MM.1S (cell line): ENCODE results near the gene FAF1.

Experiments
- EZH2 ChIP-seq: fragments of 300-600 bp; sonication (generic); optimal IDR thresholded peaks from 2 replicates; pipeline ENCODE3; 2017; ENCODE audit warnings: low read depth, mild to moderate bottlenecking, antibody characterized with exemption, low read length, mixed read lengths
- EZH2phosphoT487 ChIP-seq: fragments of 300-600 bp; sonication (generic); IDR thresholded peaks from 2 replicates; pipeline ENCODE4 v1.6.1; 2018; ENCODE audit warnings: antibody characterized with exemption, low read length
- TF ChIP-seq, protein P1 (sequence below): fragments of 300-600 bp; sonication (generic); IDR thresholded peaks from 2 replicates; pipeline ENCODE4 v1.5.1; 2016; ENCODE audit warnings: antibody characterized with exemption, low read length, mixed read lengths

DNA sequence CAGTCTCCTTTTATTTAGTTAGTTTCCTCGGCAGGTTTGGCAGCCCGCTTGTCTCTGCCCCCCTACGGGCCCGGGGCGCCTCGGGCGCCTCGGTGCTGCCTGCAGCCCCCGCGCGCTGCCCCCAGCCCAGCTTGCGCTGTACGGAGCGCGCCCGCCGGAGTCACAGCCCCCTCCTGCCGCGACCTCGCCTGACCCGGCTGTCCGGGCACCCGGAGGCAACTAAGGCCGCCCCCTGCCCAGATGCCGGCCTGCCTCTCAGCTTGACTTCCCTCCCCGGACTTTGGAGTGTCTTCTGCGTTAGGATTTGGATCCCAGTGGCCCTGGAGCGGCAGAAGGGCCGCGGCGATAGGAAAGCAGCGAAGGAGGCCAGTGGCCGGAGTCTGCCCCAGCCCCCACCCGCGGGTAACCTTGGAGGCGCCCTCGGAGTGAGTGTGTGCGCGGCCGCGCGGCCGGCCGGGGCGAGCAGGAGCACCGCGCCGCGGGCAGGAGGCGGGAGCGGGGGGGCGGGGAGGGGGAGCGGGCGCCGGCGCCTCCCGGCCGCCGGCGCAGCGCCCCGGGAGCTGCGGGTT is 17.6 kb upstream of the FAF1 start:
- TF ChIP-seq EZH2 (no peak), EZH2phosphoT487 (no peak)
- TF ChIP-seq, protein P1, sequence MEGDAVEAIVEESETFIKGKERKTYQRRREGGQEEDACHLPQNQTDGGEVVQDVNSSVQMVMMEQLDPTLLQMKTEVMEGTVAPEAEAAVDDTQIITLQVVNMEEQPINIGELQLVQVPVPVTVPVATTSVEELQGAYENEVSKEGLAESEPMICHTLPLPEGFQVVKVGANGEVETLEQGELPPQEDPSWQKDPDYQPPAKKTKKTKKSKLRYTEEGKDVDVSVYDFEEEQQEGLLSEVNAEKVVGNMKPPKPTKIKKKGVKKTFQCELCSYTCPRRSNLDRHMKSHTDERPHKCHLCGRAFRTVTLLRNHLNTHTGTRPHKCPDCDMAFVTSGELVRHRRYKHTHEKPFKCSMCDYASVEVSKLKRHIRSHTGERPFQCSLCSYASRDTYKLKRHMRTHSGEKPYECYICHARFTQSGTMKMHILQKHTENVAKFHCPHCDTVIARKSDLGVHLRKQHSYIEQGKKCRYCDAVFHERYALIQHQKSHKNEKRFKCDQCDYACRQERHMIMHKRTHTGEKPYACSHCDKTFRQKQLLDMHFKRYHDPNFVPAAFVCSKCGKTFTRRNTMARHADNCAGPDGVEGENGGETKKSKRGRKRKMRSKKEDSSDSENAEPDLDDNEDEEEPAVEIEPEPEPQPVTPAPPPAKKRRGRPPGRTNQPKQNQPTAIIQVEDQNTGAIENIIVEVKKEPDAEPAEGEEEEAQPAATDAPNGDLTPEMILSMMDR, result no peak
